HepG2 (cell line): ENCODE results near the gene ACTR6. TPM values are rescaled to one million over a fixed set of nuclear protein-coding genes. Genes with fewer than 3 reads are reported as not detected.

Experiments
- CHCHD3 ChIP-seq: sonication (generic); formaldehyde crosslinking; IDR thresholded peaks from 2 replicates; pipeline ENCODE4 v1.8.0; 2022; ENCODE audit warnings: mild to moderate bottlenecking, missing genetic modification reagents, moderate library complexity
- ESRRA ChIP-seq: sonication (generic); formaldehyde crosslinking; IDR thresholded peaks from 2 replicates; pipeline ENCODE4 v1.5.1; 2020; ENCODE audit warnings: mild to moderate bottlenecking, low read depth, missing genetic modification reagents
- GFI1 ChIP-seq: sonication (generic); formaldehyde crosslinking; IDR thresholded peaks from 2 replicates; pipeline ENCODE4 v1.5.0; 2020; ENCODE audit warnings: missing genetic modification reagents, mild to moderate bottlenecking, borderline replicate concordance
- NCOA2 ChIP-seq: sonication (generic); formaldehyde crosslinking; IDR thresholded peaks from 2 replicates; pipeline ENCODE4 v1.8.0; 2022; ENCODE audit warnings: inconsistent platforms
- NFAT5 ChIP-seq: sonication (generic); formaldehyde crosslinking; IDR thresholded peaks from 2 replicates; pipeline ENCODE4 v1.4.0; 2020; ENCODE audit warnings: missing genetic modification reagents
- NFIC ChIP-seq: IDR thresholded peaks from 2 replicates; pipeline ENCODE4 v1.6.1; 2012; ENCODE audit warnings: mild to moderate bottlenecking, low read length, inconsistent platforms
- NR2F2 ChIP-seq: IDR thresholded peaks from 2 replicates; pipeline ENCODE4 v1.6.1; 2012; ENCODE audit warnings: low read depth, inconsistent platforms, borderline replicate concordance
- RFX5 ChIP-seq: IDR thresholded peaks from 2 replicates; pipeline ENCODE4 v1.6.1; 2011; ENCODE audit warnings: low read depth, low read length, improper control_type of control experiment
- RORA ChIP-seq: sonication (generic); formaldehyde crosslinking; IDR thresholded peaks from 2 replicates; pipeline ENCODE4 v1.5.0; 2020; ENCODE audit warnings: mild to moderate bottlenecking, missing genetic modification reagents, moderate library complexity
- TBX2 ChIP-seq: sonication (generic); formaldehyde crosslinking; IDR thresholded peaks from 2 replicates; pipeline ENCODE4 v1.5.0; 2020; ENCODE audit warnings: missing genetic modification reagents, mild to moderate bottlenecking, borderline replicate concordance
- TCF7 ChIP-seq: sonication (generic); IDR thresholded peaks from 2 replicates; pipeline ENCODE4 v1.6.1; 2016; ENCODE audit warnings: antibody characterized with exemption, low read depth
- ZBTB34 ChIP-seq: sonication (generic); formaldehyde crosslinking; IDR thresholded peaks from 2 replicates; pipeline ENCODE4 v1.8.0; 2022; ENCODE audit warnings: mild to moderate bottlenecking, missing genetic modification reagents
- ZMYM4 ChIP-seq: sonication (generic); formaldehyde crosslinking; IDR thresholded peaks from 2 replicates; pipeline ENCODE4 v1.8.1; 2023; ENCODE audit warnings: mild to moderate bottlenecking, missing genetic modification reagents
- ZSCAN20 ChIP-seq: sonication (generic); formaldehyde crosslinking; IDR thresholded peaks from 2 replicates; pipeline ENCODE4 v1.4.0; 2020; ENCODE audit warnings: missing genetic modification reagents, mild to moderate bottlenecking, borderline replicate concordance
- polyA plus RNA-seq, 8 experiments: library from polyadenylated mRNA; depleted of rRNA in 3 of 8; stranded (reverse) in 7 of 8; unstranded in 1 of 8; fragments of >200 nt; fragmentation: Illumina TruSeq in 4 of 8; extraction: Trizol in 4 of 8; gene quantifications; 2 replicates each; pipeline versions ENCODE4 v1.2.1 to v1.2.3, GENCODE V29; 2011 to 2016; ENCODE audit warnings: low read depth in 4 of 8, missing spikeins in 1 of 8, mixed read lengths in 1 of 8; ENCODE audit not compliant: insufficient read depth in 1 of 8
- total RNA-seq, 5 experiments: library from RNA; depleted of rRNA; stranded (reverse); fragments of >200 nt; fragmentation: Illumina TruSeq; extraction: Trizol; gene quantifications; 2 replicates each; pipeline ENCODE4 v1.2.3, GENCODE V29; 2016; ENCODE audit warnings: low read depth in 1 of 5
- TF ChIP-seq, protein P1 (sequence below): sonication (generic); formaldehyde crosslinking; IDR thresholded peaks from 2 replicates; pipeline ENCODE4 v1.5.0; 2020; ENCODE audit warnings: mild to moderate bottlenecking, missing genetic modification reagents, borderline replicate concordance
- TF ChIP-seq, protein P2 (sequence below): sonication (generic); formaldehyde crosslinking; IDR thresholded peaks from 2 replicates; pipeline ENCODE4 v1.4.0; 2020; ENCODE audit warnings: low read depth, mild to moderate bottlenecking, missing genetic modification reagents

The ACTR6 gene
- total and polyA plus RNA-seq, 2 of the 13 experiments (the other 11 are each of a cell fraction or from before 2014, with no cell fraction given), result 12.9 to 22.4 TPM

GRCh38 chr12:100213016-100213891, 12.6 kb downstream of the ACTR6 start (continued):
- TF ChIP-seq TBX2 (CRISPR knock-in tag) (peak; percentile 26; the same call in 1 of the 2 replicates), TCF7 (peak; percentile 67; the same call in 1 of the 2 replicates), RORA (CRISPR knock-in tag) (no peak), ZMYM4 (CRISPR knock-in tag) (0 out of 2 replicates have a peak, but pooled peaks have one; percentile 31), NFAT5 (CRISPR knock-in tag) (no peak), NCOA2 (CRISPR knock-in tag) (peak; percentile 19; the same call in 1 of the 2 replicates), ZBTB34 (CRISPR knock-in tag) (0 out of 2 replicates have a peak, but pooled peaks have one; percentile 39), ESRRA (0 out of 2 replicates have a peak, but pooled peaks have one; percentile 22), NR2F2 (peak; percentile 31), NFIC (peak; percentile 61; the same call in 1 of the 2 replicates), RFX5 (no peak), CHCHD3 (CRISPR knock-in tag) (no peak), GFI1 (peak; percentile 76; the same call in 1 of the 2 replicates), ZSCAN20 (CRISPR knock-in tag) (no peak)
- TF ChIP-seq, protein P1, sequence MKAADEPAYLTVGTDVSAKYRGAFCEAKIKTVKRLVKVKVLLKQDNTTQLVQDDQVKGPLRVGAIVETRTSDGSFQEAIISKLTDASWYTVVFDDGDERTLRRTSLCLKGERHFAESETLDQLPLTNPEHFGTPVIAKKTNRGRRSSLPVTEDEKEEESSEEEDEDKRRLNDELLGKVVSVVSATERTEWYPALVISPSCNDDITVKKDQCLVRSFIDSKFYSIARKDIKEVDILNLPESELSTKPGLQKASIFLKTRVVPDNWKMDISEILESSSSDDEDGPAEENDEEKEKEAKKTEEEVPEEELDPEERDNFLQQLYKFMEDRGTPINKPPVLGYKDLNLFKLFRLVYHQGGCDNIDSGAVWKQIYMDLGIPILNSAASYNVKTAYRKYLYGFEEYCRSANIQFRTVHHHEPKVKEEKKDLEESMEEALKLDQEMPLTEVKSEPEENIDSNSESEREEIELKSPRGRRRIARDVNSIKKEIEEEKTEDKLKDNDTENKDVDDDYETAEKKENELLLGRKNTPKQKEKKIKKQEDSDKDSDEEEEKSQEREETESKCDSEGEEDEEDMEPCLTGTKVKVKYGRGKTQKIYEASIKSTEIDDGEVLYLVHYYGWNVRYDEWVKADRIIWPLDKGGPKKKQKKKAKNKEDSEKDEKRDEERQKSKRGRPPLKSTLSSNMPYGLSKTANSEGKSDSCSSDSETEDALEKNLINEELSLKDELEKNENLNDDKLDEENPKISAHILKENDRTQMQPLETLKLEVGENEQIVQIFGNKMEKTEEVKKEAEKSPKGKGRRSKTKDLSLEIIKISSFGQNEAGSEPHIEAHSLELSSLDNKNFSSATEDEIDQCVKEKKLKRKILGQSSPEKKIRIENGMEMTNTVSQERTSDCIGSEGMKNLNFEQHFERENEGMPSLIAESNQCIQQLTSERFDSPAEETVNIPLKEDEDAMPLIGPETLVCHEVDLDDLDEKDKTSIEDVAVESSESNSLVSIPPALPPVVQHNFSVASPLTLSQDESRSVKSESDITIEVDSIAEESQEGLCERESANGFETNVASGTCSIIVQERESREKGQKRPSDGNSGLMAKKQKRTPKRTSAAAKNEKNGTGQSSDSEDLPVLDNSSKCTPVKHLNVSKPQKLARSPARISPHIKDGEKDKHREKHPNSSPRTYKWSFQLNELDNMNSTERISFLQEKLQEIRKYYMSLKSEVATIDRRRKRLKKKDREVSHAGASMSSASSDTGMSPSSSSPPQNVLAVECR (CRISPR knock-in tag), result peak; percentile 18; the same call in 1 of the 2 replicates
- TF ChIP-seq, protein P2, sequence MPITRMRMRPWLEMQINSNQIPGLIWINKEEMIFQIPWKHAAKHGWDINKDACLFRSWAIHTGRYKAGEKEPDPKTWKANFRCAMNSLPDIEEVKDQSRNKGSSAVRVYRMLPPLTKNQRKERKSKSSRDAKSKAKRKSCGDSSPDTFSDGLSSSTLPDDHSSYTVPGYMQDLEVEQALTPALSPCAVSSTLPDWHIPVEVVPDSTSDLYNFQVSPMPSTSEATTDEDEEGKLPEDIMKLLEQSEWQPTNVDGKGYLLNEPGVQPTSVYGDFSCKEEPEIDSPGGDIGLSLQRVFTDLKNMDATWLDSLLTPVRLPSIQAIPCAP (CRISPR knock-in tag), result no peak
